ENCODE measurements around the gene SEC14L2.

SEC14L2 gene

GRCh38 chr22:30406400-30406799 lies 9.6 kb downstream of the SEC14L2 start:
- DNase-seq, result no peak

DNA sequence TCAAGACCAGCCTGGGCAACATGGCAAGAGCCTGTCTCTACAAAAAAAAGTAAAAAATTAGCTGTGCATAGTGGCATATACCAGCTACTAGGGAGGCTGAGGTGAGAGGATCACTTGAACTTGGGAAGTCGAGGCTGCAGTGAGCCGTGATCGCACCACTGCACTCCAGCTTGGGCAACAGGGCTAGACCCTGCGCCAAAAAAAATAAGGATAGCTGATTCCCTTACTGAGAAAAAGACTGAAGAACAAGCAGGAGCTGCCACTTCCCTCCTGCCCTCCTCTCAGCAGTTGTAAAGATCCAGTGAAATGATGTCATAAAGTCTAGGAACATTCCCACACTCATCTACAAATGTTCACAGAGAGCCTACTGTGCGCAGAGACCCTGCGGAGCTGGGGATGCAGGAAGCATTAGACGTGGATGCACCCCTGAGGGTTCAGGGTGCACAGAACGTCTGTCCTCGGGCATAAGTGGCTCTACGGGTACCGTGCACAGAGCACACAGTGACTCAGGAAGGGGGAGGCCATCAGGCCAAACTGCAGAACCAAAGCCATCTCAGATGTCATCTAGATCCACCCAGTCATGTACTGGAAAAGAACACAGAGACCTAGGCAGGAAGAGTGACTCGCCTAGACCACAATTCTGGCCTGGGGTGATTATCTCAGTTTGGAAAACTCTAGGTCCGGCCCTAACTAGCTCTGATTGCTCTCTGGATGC lies 11.7 kb downstream of the SEC14L2 start:
- no peak for DNase-seq

- DNase-seq, result no peak
These were observed 15.0 kb downstream of the SEC14L2 start for GRCh38 chr22:30411780-30412179.

DNA sequence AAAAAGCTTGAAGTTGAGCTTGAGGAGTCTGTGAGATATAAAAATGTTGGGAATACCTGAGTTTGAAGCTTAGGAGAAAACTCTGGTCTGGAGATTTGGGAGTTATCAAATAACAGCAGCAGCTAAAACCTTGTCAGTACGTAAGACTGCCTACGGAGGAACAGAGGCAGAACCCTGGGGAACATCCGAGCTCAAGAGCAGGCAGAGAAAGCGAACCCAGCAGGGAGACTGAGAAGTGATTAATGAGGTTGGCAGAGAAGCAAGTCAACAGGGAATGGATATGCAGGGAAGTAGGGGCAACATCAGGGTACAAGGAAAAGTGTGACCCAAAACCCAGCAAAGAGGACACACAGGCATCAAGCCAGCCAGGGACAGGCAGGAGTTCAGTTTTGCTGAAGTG lies 16.2 kb downstream of the SEC14L2 start:
- no peak for DNase-seq

DNA sequence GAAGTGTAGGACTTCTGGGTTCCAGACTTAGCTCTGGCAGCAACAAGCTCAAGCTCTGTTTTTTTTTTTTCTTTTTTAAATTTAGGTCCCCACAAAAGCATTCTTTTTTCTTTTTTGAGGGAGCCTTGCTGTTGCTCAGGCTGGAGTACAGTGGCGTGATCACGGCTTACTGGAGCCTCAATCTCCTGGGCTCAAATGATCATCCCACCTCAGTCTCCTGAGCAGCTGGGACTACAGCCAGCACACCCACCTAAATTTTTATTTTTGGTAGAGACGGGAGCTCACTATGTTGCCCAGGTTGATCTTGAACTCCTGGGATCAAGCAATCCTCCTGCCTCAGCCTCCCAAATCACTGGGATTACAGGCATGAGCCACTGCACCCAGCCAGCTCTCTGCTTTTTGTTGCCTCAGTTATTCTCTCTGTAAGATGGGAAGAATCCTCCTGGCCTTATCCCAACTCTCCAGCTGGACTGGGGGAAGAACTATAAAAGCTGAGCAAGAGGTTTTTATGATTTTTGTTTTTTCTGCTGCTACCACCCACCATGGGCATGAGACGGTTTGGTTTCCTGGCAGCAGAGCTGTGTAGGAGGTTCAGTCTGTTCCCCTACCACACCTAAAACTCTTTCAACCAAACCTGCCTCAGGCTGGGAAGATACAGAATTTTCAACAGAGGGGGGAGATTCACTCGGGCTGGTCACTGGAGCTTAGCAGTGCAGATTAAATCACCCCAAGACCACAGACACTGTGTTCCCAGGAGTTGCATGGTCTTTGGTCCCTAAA lies 17.1 kb downstream of the SEC14L2 start:
- DNase-seq, result no peak

GRCh38 chr22:30414525-30415047 lies 17.8 kb downstream of the SEC14L2 start:
- no peak for DNase-seq

GRCh38 chr22:30416403-30416802 lies 19.6 kb downstream of the SEC14L2 start:
- DNase-seq, result no peak

GRCh38 chr22:30416837-30417236 lies 20.0 kb downstream of the SEC14L2 start:
- DNase-seq, result no peak

DNA sequence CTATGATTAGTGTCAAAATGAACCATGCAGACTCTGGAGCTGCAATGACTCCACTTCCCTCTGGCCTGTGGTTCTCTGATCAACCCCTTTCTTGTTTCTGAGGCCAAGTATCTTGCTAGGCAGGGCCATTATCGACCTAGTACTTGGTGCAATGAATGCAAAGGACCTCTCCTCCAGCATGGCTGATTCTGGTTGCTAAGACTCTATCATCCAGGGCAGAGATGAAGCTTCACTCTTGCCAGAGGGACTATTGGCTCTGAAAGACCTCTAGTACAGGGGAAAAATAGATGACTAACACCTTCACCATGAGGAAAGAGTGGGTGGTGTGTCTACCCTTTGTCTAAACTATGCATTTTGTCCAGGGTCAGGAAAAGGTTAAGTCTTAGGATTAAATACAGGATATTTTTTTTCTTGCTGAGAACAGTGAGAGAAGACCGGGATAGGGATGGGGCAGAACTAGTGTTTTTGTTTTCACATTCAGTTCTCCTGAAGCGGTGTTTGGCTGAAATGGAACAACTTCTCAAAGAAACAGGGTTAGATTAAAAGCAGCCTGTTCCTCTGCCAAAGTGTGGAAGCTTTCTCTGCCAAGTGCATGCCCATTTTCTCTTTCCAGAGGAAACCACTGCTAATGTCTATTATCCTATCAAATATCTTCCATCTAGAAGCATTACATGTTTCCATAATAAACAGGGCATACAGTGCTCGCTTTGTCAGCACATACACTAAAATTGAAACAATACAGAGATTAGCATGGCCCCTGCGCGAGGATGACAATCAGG lies 23.7 kb downstream of the SEC14L2 start:
- peak; percentile 29 for DNase-seq

- no peak for DNase-seq
These were observed 25.1 kb downstream of the SEC14L2 start for GRCh38 chr22:30421695-30422480.

DNA sequence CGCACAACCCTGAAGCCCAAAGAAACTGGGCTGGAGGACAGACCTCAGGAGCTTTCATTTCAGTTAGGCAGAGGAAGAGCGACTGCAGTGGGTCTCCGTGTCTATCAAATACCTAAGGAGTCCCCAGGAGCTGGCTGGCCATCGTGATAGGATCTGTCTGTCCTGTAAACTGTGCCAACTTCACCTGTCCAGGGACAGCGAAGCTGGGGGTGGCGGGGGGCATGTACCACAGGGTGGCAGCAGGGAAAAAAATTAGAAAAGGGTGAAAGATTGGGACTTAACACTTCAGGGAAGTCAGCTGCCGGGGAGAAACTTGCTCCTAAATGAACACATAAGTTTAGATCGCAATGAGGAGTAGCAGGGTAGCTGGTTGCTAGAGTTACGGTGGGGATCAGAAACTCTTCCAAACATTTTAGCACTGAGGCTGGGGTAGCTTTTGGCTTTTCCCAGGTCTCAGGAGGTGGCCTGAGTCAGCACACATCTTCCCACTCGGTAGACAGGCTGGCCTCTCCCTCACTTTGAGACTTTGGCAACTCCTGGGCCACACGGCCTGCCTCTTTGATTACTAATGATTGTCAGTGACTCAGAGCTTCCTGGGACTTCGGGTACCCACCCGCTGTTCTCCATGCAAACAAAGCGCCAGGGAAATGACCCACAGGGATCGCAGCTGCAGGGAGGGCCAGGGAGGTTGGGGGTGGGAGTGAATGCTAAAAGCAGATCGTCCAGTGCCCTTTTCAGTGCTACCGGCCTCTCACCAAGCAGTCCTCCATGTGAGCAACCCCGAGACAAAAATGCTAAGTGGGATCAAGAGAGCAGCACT lies 25.9 kb downstream of the SEC14L2 start:
- peak; percentile 80 for DNase-seq

GRCh38 chr22:30423301-30423958 lies 26.6 kb downstream of the SEC14L2 start:
- DNase-seq, result peak; percentile 81

DNA sequence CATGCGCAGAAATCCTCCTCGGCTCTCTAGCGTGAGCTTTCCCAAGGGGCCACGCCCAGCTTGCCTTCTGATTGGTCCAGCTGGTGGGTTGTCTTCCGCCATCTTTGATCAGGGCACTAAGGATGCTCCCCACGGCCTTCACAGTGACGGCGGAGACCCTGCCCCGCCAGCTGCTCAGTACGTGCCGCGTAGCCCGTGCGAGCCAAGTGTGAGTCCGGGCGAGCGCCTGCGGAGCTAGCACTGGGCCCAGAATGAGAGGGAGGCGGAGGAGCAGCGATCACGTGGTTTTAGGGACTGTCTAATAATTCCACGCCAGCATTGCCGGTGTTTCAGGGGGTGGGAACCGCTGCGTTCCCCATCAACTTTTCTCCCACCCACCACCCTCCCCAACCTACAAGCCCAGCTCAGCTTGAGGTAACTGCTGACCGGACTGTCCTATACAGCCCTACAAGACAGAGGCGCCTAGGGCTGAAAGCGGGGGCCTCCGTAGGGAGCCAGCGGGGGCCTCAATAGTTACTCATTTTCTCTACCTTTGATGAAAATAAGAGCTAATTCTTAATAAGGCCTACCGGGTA lies 27.2 kb downstream of the SEC14L2 start:
- DNase-seq, result peak; percentile 99

GRCh38 chr22:30424534-30425326 lies 27.9 kb downstream of the SEC14L2 start:
- no peak for DNase-seq

GRCh38 chr22:30425327-30425615 lies 28.5 kb downstream of the SEC14L2 start:
- no peak for DNase-seq

DNA sequence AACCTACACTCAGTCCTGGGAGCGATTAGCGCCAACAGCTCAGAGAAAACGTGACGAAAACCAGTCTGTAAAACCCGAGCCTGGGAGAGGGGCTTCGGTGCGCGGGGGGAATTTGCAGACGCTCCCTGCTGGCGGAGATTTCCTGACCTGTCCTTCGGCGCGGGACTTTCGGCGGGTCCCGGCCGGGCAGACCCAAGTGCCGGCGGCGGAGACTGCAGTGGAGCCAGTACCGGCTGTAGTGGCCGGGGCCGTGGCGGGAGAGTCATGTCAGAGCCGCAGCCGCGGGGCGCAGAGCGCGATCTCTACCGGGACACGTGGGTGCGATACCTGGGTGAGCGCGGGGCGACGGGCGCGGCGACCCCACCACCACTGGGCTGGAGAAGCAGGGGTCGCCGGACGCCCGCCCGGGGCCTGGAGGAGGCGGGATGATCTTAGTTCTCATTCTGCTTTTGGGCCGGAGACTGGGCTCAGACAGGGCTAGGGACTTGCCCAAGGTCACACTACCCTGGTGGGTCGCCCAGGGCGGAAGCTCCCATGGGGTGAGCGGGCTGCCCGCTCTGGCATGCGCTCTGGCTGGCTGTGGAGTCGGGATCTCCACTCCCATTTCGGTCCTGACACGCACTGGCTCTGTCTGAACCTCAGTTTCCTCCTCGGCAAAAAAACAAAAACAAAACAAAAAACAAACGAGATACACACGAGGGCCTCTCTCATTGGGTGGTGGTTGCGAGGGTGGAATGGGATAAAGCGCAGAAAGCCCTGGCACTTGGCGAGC lies 29.0 kb downstream of the SEC14L2 start, which contains the start of gene MTFP1:
TSS of gene MTFP1 (plus strand) at position 153 of the 772 bp plus-strand sequence. CDS start at position 265, 112 bp downstream.
- peak; percentile 50 for DNase-seq

- DNase-seq, result peak; percentile 44
These were observed 29.9 kb downstream of the SEC14L2 start for GRCh38 chr22:30426388-30427353.

- DNase-seq, result no peak
These were observed 31.1 kb downstream of the SEC14L2 start for GRCh38 chr22:30427871-30428270.
